AG09309 (cell line): ENCODE data around the gene TRPC4.

Source experiments
- DNase-seq: peaks from one replicate; pipeline ENCODE4 v3.0.0-alpha.2; 2010; ENCODE audit warnings: low read depth
- H3K4me3 ChIP-seq: 2 replicates; pipeline ENCODE4 v1.5.1; 2011; ENCODE audit warnings: mild to moderate bottlenecking, low read depth, low read length, moderate library complexity; ENCODE audit not compliant: control insufficient read depth
- TF ChIP-seq, protein P1 (sequence below): IDR thresholded peaks from 2 replicates; pipeline ENCODE4 v1.5.1; 2011; ENCODE audit warnings: mild to moderate bottlenecking, low read depth, low read length, inconsistent platforms; ENCODE audit not compliant: insufficient read depth, control insufficient read depth; ENCODE audit errors: missing control alignments

TRPC4 gene

DNA sequence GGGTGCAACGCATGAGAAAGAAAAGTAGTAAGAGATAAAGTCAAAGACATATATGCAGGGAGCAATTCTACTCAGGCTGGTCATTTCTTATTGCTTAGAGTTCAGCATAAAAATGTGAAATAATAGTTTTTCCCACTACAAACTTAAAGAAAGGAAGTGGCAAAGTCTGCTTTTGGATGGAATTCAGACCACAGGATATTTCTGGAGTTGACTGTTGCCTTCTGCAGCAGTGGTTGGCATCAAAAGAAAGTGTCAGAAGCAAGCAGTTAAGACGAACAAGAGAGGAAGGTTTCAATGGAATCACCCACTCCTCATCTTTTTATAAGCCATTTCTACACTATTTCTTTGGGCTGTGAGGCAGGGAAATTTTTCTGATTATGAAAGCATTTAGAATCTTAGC, 36.2 kb upstream of the TRPC4 start:
- no peak for DNase-seq
- H3K4me3 ChIP-seq = no peak overlapping the region
- TF ChIP-seq, protein P1, sequence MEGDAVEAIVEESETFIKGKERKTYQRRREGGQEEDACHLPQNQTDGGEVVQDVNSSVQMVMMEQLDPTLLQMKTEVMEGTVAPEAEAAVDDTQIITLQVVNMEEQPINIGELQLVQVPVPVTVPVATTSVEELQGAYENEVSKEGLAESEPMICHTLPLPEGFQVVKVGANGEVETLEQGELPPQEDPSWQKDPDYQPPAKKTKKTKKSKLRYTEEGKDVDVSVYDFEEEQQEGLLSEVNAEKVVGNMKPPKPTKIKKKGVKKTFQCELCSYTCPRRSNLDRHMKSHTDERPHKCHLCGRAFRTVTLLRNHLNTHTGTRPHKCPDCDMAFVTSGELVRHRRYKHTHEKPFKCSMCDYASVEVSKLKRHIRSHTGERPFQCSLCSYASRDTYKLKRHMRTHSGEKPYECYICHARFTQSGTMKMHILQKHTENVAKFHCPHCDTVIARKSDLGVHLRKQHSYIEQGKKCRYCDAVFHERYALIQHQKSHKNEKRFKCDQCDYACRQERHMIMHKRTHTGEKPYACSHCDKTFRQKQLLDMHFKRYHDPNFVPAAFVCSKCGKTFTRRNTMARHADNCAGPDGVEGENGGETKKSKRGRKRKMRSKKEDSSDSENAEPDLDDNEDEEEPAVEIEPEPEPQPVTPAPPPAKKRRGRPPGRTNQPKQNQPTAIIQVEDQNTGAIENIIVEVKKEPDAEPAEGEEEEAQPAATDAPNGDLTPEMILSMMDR = no peak

DNA sequence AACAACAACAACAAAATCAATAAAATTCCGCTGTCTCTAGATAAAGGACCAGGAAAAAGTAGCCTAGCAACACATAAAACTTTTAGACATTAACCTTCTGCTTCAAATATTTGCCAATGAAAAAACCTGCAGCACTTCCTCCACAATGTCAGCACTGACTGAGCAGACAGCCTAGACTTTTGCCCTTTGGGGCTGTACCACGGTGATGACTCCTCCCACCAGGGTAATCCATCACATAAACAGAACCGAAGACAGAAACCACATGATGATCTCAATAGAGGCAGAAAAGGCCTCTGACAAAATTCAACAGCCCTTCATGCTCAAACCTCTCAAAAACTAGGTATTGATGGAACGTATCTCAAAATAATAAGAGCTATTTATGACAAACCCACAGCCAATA, 30.2 kb upstream of the TRPC4 start:
- TF ChIP-seq, protein P1 = no peak
- H3K4me3 ChIP-seq = no peak overlapping the region
- DNase-seq = no peak

GRCh38 chr13:37893321-37893720, 23.7 kb upstream of the TRPC4 start:
- DNase-seq = no peak
- TF ChIP-seq, protein P1 = no peak
- H3K4me3 ChIP-seq = no peak overlapping the region

GRCh38 chr13:37889820-37890219, 20.2 kb upstream of the TRPC4 start:
- TF ChIP-seq, protein P1 = no peak
- DNase-seq = no peak
- H3K4me3 ChIP-seq = no peak overlapping the region

GRCh38 chr13:37889102-37889501, 19.5 kb upstream of the TRPC4 start:
- no peak overlapping the region for H3K4me3 ChIP-seq
- DNase-seq = no peak
- TF ChIP-seq, protein P1 = no peak

- TF ChIP-seq, protein P1 = no peak
- no peak overlapping the region for H3K4me3 ChIP-seq
- no peak for DNase-seq
Observed at GRCh38 chr13:37886879-37887278, 17.3 kb upstream of the TRPC4 start.

DNA sequence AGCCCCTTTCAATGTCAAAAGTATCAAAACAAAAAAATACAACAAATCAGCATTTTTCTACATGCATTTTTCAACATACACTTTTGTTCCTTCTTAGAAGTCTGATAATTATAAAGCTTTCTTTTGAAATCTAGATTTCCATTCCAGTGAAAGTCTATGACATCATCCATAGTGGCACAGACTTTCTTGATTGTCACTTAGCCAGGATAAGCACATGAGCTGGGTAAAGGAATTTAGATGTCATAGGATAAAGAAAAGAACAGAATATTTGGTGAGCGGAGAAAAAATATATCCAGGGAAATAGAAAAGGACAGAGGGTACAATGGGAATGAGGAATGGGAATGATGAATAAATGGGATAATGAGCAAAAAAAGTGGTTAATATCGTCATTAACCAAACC, 15.1 kb upstream of the TRPC4 start:
- DNase-seq = no peak
- TF ChIP-seq, protein P1 = no peak
- H3K4me3 ChIP-seq = no peak overlapping the region
